WERI-Rb-1 (cell line): ENCODE results near the gene PDLIM1.

Source experiments
- DNase-seq: peaks from one replicate; pipeline ENCODE4 v3.0.0-alpha.2; 2020
- H3K27ac ChIP-seq: fragments of 250-450 bp; sonication (Bioruptor Pico); 2 replicates; pipeline ENCODE4 v1.5.1; 2020; ENCODE audit warnings: mild to moderate bottlenecking, moderate library complexity
- H3K27me3 ChIP-seq: fragments of 250-450 bp; sonication (Bioruptor Pico); 2 replicates; pipeline ENCODE4 v1.5.1; 2021; ENCODE audit warnings: mild to moderate bottlenecking, low read depth, moderate library complexity; ENCODE audit not compliant: insufficient read depth, severe bottlenecking
- H3K36me3 ChIP-seq: fragments of 250-450 bp; sonication (Bioruptor Pico); 2 replicates; pipeline ENCODE4 v1.5.1; 2020; ENCODE audit warnings: mild to moderate bottlenecking, moderate library complexity
- H3K4me3 ChIP-seq: 2 replicates; pipeline ENCODE4 v1.5.1; 2011; ENCODE audit warnings: low read depth, mild to moderate bottlenecking, control low read depth, low read length
- H3K9me3 ChIP-seq: fragments of 250-450 bp; sonication (Bioruptor Pico); 2 replicates; pipeline ENCODE4 v1.5.1; 2021; ENCODE audit warnings: mild to moderate bottlenecking, moderate library complexity; ENCODE audit not compliant: severe bottlenecking
- CTCF ChIP-seq: IDR thresholded peaks from 2 replicates; pipeline ENCODE4 v1.5.1; 2011; ENCODE audit warnings: low read depth, mild to moderate bottlenecking, control low read depth, inconsistent platforms, low read length

PDLIM1 gene

GRCh38 chr10:95279042-95279820 is 11.6 kb downstream of the PDLIM1 start:
- no peak for TF ChIP-seq CTCF
- Histone ChIP-seq H3K9me3 (no peaks in the 10 kb centered on the region), H3K36me3 (peaks cover 3% of the 10 kb centered on the region; the same call in 1 of the 2 replicates), H3K27me3 (no peaks in the 10 kb centered on the region), H3K27ac (no peak overlapping the region), H3K4me3 (no peak overlapping the region)
- DNase-seq = no peak

- no peak for TF ChIP-seq CTCF
- Histone ChIP-seq H3K9me3 (no peaks in the 10 kb centered on the region), H3K27me3 (no peaks in the 10 kb centered on the region), H3K4me3 (no peak overlapping the region), H3K27ac (no peak overlapping the region), H3K36me3 (peaks cover 3% of the 10 kb centered on the region; the same call in 1 of the 2 replicates)
- DNase-seq = no peak
Observed at GRCh38 chr10:95278061-95278988, 12.5 kb downstream of the PDLIM1 start.

- Histone ChIP-seq H3K27me3 (no peaks in the 10 kb centered on the region), H3K9me3 (no peaks in the 10 kb centered on the region), H3K27ac (no peak overlapping the region), H3K36me3 (peaks cover 3% of the 10 kb centered on the region; the same call in 1 of the 2 replicates), H3K4me3 (no peak overlapping the region)
- no peak for DNase-seq
- no peak for TF ChIP-seq CTCF
Observed at GRCh38 chr10:95277614-95278013, 13.2 kb downstream of the PDLIM1 start.

GRCh38 chr10:95277201-95277570 is 13.6 kb downstream of the PDLIM1 start:
- DNase-seq = no peak
- H3K36me3 ChIP-seq = peaks cover 3% of the 10 kb centered on the region; the same call in 1 of the 2 replicates
- H3K27me3 ChIP-seq = no peaks in the 10 kb centered on the region
- H3K27ac ChIP-seq = no peak overlapping the region
- TF ChIP-seq CTCF = no peak
- H3K9me3 ChIP-seq = no peaks in the 10 kb centered on the region
- no peak overlapping the region for H3K4me3 ChIP-seq

GRCh38 chr10:95276367-95277200 is 14.2 kb downstream of the PDLIM1 start:
- Histone ChIP-seq H3K36me3 (no peaks in the 10 kb centered on the region; the same call in 1 of the 2 replicates), H3K9me3 (no peaks in the 10 kb centered on the region), H3K27me3 (no peaks in the 10 kb centered on the region), H3K4me3 (no peak overlapping the region), H3K27ac (no peak overlapping the region)
- no peak for TF ChIP-seq CTCF
- no peak for DNase-seq
